Epithelial cell of proximal tubule (primary cell): ENCODE data around the gene KRTAP10-1. TPM values are rescaled to one million over a fixed set of nuclear protein-coding genes. Genes with fewer than 3 reads are reported as not detected.
"Not testable (repeated sequence)": the region's sequence is repeated elsewhere in the genome, so short reads cannot be mapped to it uniquely, and the experiment has no call there.

ENCODE experiments used
- DNase-seq: peaks from one replicate; pipeline ENCODE4 v3.0.0-alpha.2; 2011; ENCODE audit warnings: low read depth
- H3K4me3 ChIP-seq: 2 replicates; pipeline ENCODE4 v1.5.1; 2011; ENCODE audit warnings: low read depth, mild to moderate bottlenecking, low read length
- CTCF ChIP-seq: conservative IDR thresholded peaks from 2 replicates; pipeline ENCODE4 v1.5.1; 2012; ENCODE audit warnings: low read depth, mild to moderate bottlenecking, low read length
- total RNA-seq: library from RNA; depleted of rRNA; stranded (reverse); fragments of >200 nt; gene quantifications from 2 replicates; pipeline ENCODE4 v1.2.3, GENCODE V29; 2015

The KRTAP10-1 gene
- total RNA-seq, 1 donor from 2014 or later, result not detected

GRCh38 chr21:44551340-44551961, 11.5 kb upstream of the KRTAP10-1 start, which contains the start of gene KRTAP10-2:
TSS of gene KRTAP10-2 (minus strand) at chr21:44551505. CDS start at chr21:44551458, 47 bp downstream.
- H3K4me3 ChIP-seq, result no peak within 1 kb of the TSS
- DNase-seq, result no peak
- TF ChIP-seq CTCF, result no peak

- DNase-seq, result no peak
- no peak overlapping the region for H3K4me3 ChIP-seq
- TF ChIP-seq CTCF, result no peak
Measured at GRCh38 chr21:44550807-44551206, 10.8 kb upstream of the KRTAP10-1 start.

GRCh38 chr21:44550285-44550684, 10.3 kb upstream of the KRTAP10-1 start:
- DNase-seq, H3K4me3 ChIP-seq: not testable (repeated sequence)

GRCh38 chr21:44549525-44550211, 9.7 kb upstream of the KRTAP10-1 start:
- no peak for TF ChIP-seq CTCF
- no peak overlapping the region for H3K4me3 ChIP-seq
- DNase-seq, result no peak

- DNase-seq, result no peak
- H3K4me3 ChIP-seq, result no peak overlapping the region
- no peak for TF ChIP-seq CTCF
Measured at GRCh38 chr21:44548922-44549321, 8.9 kb upstream of the KRTAP10-1 start.

- no peak for DNase-seq
- H3K4me3 ChIP-seq, result no peak overlapping the region
- no peak for TF ChIP-seq CTCF
Measured at GRCh38 chr21:44548381-44548780, 8.4 kb upstream of the KRTAP10-1 start.

GRCh38 chr21:44547656-44548331, 7.8 kb upstream of the KRTAP10-1 start:
- DNase-seq, result no peak
- no peak overlapping the region for H3K4me3 ChIP-seq
- TF ChIP-seq CTCF, result no peak
